ENCODE measurements around the gene UIMC1. TPM values are rescaled to one million over a fixed set of nuclear protein-coding genes. Genes with fewer than 3 reads are reported as not detected.

The UIMC1 gene
- total RNA-seq, 2 donors from 2014 or later, result 38.7 to 41.4 TPM

DNA sequence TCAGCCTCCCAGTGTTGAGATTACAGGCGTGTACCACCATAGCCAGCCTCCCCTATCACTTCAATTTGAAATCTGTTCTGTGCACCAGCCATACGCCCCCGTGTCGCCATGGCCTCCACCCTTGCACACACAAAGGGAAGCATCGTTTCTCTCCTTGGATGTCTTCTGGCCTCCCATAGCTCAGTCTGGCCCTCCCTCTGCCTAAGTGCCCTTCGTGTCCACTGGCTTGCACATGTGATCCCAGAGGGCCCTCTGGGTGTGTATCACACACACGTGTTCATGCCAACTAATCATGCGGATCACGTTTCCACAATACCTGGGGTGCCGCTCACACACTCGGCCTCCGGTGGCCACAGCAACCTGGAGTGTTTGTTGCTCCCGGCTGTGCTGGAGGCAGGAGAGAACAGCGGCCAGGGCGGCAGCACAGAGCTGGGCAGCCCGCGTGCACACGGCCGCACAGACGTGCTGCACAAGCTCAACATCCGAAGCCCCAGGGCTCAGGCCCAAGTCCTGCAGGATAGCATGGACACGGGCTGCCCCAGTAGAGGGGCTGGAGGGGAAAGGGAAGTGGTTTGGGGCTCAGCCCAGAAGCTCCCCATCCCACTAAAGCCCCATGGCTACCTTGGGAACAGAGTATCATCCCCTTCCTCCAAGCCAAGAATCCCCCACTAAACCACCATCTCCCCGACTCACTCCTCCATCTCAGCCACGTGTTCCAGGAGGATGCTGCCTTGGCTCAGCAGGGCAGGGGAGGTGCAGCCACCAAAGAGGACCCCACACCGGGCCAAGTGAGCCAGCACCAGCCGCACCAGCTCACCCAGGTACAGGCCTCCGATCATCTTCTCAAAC is 118.3 kb downstream of the UIMC1 start:
- Mint-ChIP-seq H3K27ac (peak overlapping the region in 1 of 2 donors; percentile 37), H3K36me3 (no peaks in the 10 kb centered on the region), H3K9me3 (no peaks in the 10 kb centered on the region)
- ATAC-seq (no peak), DNase-seq (ENCODE audit: low spot score in 2 of 2) (peak in 1 of 2 donors; percentile 52)

DNA sequence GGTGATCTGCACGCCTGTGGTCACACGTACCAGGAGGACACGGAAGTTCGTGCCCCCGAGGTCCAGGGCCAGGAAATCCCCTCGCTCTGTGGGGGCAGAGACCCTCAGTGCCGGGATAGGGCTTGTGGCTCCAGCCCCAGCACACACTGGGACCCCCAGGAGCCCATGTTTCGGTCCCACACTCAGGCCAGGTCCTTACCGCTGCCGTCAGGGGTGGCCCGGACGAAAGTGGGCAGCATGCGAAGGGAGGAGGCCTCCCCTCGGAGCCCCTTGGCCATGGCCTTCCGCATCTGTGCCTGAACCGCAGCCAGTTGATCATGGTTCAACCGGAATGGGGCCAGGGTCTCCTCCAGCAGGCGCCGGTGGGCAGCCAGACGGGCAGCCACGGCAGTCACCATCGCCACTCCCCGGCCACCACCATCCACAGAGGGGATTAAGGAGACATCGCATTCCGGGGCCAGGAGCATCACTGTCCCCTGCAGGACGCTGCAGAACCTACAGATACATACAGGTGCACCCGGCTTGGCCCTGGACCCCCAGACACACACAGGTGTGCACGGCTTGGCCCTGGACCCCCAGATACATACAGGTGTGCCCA is 119.2 kb downstream of the UIMC1 start:
- Mint-ChIP-seq H3K9me3 (no peaks in the 10 kb centered on the region), H3K36me3 (no peaks in the 10 kb centered on the region)
- ATAC-seq, result no peak

DNA sequence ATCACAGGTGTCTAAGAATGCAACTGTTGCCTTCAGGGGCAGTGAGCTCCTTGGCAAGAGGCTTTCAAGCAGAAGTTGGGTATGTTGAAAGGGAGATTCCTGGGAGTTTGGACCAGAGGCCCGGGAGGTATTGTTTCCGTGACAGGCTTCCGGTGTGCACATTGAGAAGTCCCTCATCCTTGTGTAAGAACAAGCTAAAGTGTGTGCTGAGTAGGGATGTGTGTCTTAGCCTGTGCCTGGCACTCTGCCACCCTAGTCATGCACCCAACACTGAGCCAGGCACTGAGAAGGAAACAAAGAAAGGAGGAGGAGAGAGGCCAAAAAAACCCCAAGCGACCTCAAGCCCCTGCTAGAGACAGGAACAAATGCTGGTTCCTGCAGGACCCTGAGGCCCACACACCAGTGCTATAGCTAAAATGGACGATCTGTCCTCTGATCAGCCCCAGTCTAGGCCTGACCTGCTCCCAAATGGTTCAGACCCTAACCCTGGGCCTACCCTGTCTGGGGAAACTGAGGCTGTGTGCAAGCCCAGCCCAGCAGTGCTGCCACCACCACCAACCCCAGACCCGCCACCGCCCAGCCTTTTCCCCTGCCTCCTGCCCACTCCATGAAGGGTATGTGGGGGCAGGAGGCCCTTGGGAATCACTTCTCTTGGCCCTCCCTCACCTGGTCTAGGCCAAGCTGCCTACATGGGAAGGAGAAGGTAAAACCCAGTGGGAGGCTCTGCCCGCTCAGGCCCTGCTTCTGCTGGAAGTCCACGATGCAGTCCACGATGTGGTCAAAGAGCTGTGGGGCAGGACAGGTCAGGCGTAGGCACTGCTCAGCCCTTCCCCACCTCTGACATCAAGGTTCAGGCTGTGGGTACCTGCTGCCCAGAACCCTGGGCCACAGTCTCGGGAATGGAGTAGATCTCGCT is 120.0 kb downstream of the UIMC1 start:
- Mint-ChIP-seq H3K27ac (no peak overlapping the region), H3K36me3 (no peaks in the 10 kb centered on the region), H3K9me3 (no peaks in the 10 kb centered on the region)
- ATAC-seq, result no peak
- DNase-seq (ENCODE audit: low spot score in 2 of 2), result no peak

More for the DNA sequence above, 119.2 kb downstream of the UIMC1 start:
- DNase-seq (ENCODE audit: low spot score in 2 of 2), result peak in 1 of 2 donors; percentile 51
- no peak overlapping the region for H3K27ac Mint-ChIP-seq

GRCh38 chr5:176884571-176884890 is 122.0 kb downstream of the UIMC1 start:
- H3K36me3 Mint-ChIP-seq, result no peaks in the 10 kb centered on the region
- DNase-seq (ENCODE audit: low spot score in 2 of 2) (no peak), ATAC-seq (no peak)
- no peak overlapping the region for H3K27ac Mint-ChIP-seq
- no peaks in the 10 kb centered on the region for H3K9me3 Mint-ChIP-seq

- Mint-ChIP-seq H3K9me3 (no peaks in the 10 kb centered on the region), H3K36me3 (no peaks in the 10 kb centered on the region), H3K27ac (no peak overlapping the region)
- ATAC-seq (no peak), DNase-seq (ENCODE audit: low spot score in 2 of 2) (no peak)
Measured at GRCh38 chr5:176883700-176884570, 122.6 kb downstream of the UIMC1 start.

- DNase-seq (ENCODE audit: low spot score in 2 of 2), result no peak
- Mint-ChIP-seq H3K27ac (no peak overlapping the region), H3K36me3 (no peaks in the 10 kb centered on the region), H3K9me3 (no peaks in the 10 kb centered on the region)
- ATAC-seq, result no peak
Measured at GRCh38 chr5:176882567-176882903, 124.0 kb downstream of the UIMC1 start.

DNA sequence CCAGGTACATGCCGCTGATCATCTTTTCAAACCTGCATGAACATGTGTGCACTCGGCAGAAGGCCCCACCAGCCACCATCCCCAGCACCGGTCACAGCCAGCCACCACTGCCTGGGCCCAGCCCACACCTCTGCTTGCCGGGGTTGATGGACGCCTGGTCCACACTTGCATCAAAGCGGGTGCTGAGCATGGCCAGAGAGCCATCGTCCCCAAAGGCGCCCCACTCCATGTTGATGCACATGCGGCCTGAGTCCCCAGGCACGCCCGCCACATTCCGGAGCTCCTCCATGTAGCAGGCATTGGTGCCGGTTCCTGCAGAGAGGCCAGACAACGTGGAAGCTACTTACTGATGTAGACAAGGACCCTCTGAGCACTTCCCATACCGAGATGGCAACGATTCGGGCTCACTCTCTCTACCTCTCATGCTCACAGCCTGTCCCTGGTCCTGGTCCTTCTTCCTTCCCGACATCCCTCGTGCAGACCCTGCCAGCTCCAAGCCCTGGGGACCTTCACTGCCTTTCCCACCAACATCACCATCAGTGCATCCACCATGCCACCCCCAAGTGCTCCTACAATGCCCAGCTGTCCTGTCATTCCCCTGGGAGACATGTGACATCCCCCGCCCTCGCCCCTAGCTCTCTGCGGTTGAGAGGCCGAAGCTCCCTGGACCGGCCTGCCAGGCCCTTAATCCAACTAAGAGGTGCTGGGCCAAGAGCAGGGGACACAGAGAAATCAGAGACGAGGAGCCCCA is 124.6 kb downstream of the UIMC1 start:
- no peak overlapping the region for H3K27ac Mint-ChIP-seq
- DNase-seq (ENCODE audit: low spot score in 2 of 2) (no peak), ATAC-seq (no peak)
- H3K36me3 Mint-ChIP-seq, result no peaks in the 10 kb centered on the region
- H3K9me3 Mint-ChIP-seq, result no peaks in the 10 kb centered on the region

DNA sequence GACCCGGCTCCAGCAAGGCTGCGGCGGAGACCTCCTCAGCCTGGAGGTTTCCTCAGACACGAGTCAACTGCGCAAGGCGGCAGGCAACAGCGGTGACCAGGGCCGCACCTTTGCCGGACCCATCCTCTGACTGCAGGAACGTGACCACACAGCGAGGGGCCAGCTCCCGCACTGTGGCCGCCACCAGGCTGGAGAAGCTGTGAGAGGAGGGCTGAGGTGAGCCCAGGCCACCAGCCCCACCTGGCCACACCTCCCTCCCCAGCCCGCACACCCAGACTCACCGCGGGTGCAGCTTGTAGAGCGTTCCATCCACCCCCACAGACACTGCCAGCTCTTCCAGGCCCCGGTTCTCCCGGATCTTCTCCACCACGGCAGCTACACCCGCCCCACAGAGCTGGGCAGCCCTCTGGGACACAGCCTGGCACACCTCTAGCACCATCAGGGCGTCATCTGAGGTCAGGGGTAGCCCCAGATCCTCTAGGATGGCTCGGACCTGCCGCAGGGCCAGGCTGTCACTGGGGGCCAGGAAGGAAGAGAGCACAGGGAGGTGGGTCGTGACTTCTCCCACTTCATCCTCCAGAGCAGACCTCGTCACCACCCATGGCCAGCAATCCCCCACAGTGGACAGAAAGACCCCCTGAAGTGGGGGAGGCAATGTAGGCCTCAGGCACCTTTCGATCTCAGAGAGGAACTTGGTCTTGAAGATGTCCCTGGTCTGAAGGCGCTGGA is 125.4 kb downstream of the UIMC1 start:
- Mint-ChIP-seq H3K9me3 (no peaks in the 10 kb centered on the region), H3K27ac (no peak overlapping the region), H3K36me3 (no peaks in the 10 kb centered on the region)
- ATAC-seq (no peak), DNase-seq (ENCODE audit: low spot score in 2 of 2) (no peak)

DNA sequence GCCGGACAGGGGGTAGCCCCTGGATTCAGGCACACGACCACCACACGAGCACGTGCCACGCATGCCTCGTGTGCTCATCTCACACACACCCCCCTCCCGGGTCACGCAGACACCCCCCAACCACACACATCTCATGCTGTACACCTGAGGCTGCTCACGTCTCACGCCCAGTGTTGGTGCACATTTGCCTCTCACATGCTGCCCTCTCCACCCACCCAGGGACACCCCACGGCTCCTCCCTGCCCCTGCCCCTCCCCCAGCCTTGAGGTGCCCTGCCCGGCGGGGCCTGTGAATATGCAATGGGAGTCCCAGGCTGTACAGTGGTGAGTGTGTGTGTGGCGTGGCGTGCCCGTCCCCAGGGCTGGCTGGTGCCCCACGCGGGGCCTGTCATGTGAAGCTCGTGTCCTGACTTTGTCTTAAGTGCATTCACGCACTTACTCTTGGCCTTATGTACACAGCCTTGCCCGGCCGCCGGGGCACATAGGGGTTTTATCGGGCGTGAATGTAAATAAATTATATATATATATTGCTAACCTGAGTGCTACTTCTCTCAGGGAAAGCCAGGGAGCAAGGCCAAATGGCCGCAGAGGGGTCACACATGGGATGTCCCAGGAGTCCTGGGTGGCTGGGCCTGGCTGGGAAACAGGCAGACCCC is 126.1 kb downstream of the UIMC1 start:
- Mint-ChIP-seq H3K9me3 (no peaks in the 10 kb centered on the region), H3K36me3 (no peaks in the 10 kb centered on the region), H3K27ac (no peak overlapping the region)
- ATAC-seq (no peak), DNase-seq (ENCODE audit: low spot score in 2 of 2) (no peak)

DNA sequence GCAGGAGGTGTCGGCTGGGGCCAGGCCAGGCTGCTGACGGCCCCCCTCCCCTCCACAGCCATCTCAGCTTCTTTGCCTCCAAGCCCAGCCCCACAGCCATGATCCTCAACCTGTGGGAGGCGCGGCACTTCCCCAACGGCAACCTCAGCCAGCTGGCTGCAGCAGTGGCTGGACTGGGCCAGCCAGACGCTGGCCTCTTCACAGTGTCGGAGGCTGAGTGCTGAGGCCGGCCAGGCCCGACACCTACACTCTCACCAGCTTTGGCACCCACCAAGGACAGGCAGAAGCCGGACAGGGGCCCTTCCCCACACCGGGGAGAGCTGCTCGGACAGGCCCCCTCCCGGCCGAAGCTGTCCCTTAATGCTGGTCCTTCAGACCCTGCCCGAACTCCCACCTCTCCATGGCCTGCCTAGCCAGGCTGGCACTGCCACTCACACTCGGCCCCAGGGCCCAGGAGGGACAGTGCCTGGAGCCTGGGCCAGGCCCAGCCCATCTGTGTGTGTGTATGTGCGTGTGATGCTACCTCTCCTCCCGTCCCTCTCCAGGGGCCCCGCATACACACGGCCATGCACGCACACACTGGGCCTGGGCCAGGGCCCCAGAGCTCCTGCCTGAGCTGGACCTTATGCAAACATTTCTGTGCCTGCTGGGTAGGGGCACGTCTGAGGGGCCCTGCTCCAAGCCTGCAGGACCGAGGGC is 126.8 kb downstream of the UIMC1 start:
- Mint-ChIP-seq H3K27ac (no peak overlapping the region), H3K9me3 (no peaks in the 10 kb centered on the region), H3K36me3 (no peaks in the 10 kb centered on the region)
- ATAC-seq (no peak), DNase-seq (ENCODE audit: low spot score in 2 of 2) (no peak)

- ATAC-seq (no peak), DNase-seq (ENCODE audit: low spot score in 2 of 2) (no peak)
- peaks cover 0 to under 1% of the 10 kb centered on the region in 2 donors for H3K36me3 Mint-ChIP-seq
- H3K9me3 Mint-ChIP-seq, result no peaks in the 10 kb centered on the region
- no peak overlapping the region for H3K27ac Mint-ChIP-seq
Measured at GRCh38 chr5:176878906-176879662, 127.5 kb downstream of the UIMC1 start.

- H3K27ac Mint-ChIP-seq, result no peak overlapping the region
- H3K9me3 Mint-ChIP-seq, result no peaks in the 10 kb centered on the region
- DNase-seq (ENCODE audit: low spot score in 2 of 2) (no peak), ATAC-seq (no peak)
- peaks cover 0 to 6% of the 10 kb centered on the region in 2 donors for H3K36me3 Mint-ChIP-seq
Measured at GRCh38 chr5:176878463-176878862, 128.1 kb downstream of the UIMC1 start.

DNA sequence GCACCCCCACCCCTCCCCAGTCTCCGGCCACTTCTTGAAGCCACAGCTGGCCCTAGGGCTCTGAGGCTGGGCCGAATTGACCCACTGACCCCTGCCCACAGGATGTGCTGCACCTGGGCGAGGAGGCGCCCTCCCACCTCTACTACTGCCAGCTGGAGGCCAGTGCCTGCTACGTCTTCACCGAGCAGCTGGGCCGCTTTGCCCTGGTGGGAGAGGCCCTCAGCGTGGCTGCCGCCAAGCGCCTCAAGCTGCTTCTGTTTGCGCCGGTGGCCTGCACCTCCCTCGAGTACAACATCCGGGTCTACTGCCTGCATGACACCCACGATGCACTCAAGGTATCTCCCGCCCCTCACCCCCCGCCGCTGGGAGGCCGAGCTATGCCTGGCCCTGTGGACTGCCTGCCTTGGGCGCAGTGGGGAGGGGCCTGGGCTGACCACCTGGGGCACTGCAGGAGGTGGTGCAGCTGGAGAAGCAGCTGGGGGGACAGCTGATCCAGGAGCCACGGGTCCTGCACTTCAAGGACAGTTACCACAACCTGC is 128.7 kb downstream of the UIMC1 start:
- peaks cover 0 to 5% of the 10 kb centered on the region in 2 donors for H3K9me3 Mint-ChIP-seq
- ATAC-seq (no peak), DNase-seq (ENCODE audit: low spot score in 2 of 2) (no peak)
- no peak overlapping the region for H3K27ac Mint-ChIP-seq
- peaks cover 0 to 12% of the 10 kb centered on the region in 2 donors for H3K36me3 Mint-ChIP-seq

Measured in activated naive CD4-positive, alpha-beta T cell treated with anti-CD3 and anti-CD28 coated beads, Interleukin-2, amount 50 U/mL, for 72 hours (primary cell).